WTC11 (cell line): ENCODE results near the gene PLA2G12B.

ENCODE experiments used
- ATF3 ChIP-seq: sonication (generic); formaldehyde crosslinking; conservative IDR thresholded peaks from 2 replicates; pipeline ENCODE4 v1.8.1; 2022; ENCODE audit warnings: mild to moderate bottlenecking, missing genetic modification reagents
- ESRRA ChIP-seq: sonication (generic); formaldehyde crosslinking; IDR thresholded peaks from 2 replicates; pipeline ENCODE4 v1.8.1; 2022; ENCODE audit warnings: mild to moderate bottlenecking, missing genetic modification reagents, borderline replicate concordance
- FOXP4 ChIP-seq: sonication (generic); formaldehyde crosslinking; IDR thresholded peaks from 2 replicates; pipeline ENCODE4 v1.8.0; 2022; ENCODE audit warnings: mild to moderate bottlenecking, missing genetic modification reagents
- HMGXB4 ChIP-seq: sonication (generic); formaldehyde crosslinking; IDR thresholded peaks from 2 replicates; pipeline ENCODE4 v1.8.1; 2023; ENCODE audit warnings: mild to moderate bottlenecking, moderate library complexity, missing genetic modification reagents
- JUN ChIP-seq: sonication (generic); formaldehyde crosslinking; IDR thresholded peaks from 2 replicates; pipeline ENCODE4 v1.8.0; 2023; ENCODE audit warnings: mild to moderate bottlenecking, missing genetic modification reagents
- NFATC4 ChIP-seq: fragments of 250-450 bp; sonication (Bioruptor Pico); IDR thresholded peaks from 2 replicates; pipeline ENCODE4 v1.9.0; 2021; ENCODE audit warnings: mild to moderate bottlenecking
- NFYB ChIP-seq: sonication (generic); formaldehyde crosslinking; conservative IDR thresholded peaks from 2 replicates; pipeline ENCODE4 v1.8.0; 2022; ENCODE audit warnings: low read depth, missing genetic modification reagents
- RELA ChIP-seq: sonication (generic); formaldehyde crosslinking; IDR thresholded peaks from 2 replicates; pipeline ENCODE4 v1.8.1; 2022; ENCODE audit warnings: missing genetic modification reagents, mild to moderate bottlenecking, borderline replicate concordance
- SMAD4 ChIP-seq: sonication (generic); formaldehyde crosslinking; IDR thresholded peaks from 2 replicates; pipeline ENCODE4 v1.8.0; 2022; ENCODE audit warnings: mild to moderate bottlenecking, missing genetic modification reagents
- ZNF121 ChIP-seq: sonication (generic); formaldehyde crosslinking; IDR thresholded peaks from 2 replicates; pipeline ENCODE4 v1.8.0; 2023; ENCODE audit warnings: missing genetic modification reagents
- ZNF423 ChIP-seq: fragments of 250-450 bp; sonication (Bioruptor Pico); IDR thresholded peaks from 2 replicates; pipeline ENCODE4 v2.1.2; 2022; ENCODE audit warnings: mild to moderate bottlenecking, moderate library complexity
- TF ChIP-seq, protein P1 (sequence below): fragments of 200-600 bp; IDR thresholded peaks from 2 replicates; pipeline ENCODE4 v1.8.0; 2022; ENCODE audit warnings: antibody characterized with exemption
- TF ChIP-seq, protein P2 (sequence below): sonication (generic); formaldehyde crosslinking; IDR thresholded peaks from 2 replicates; pipeline ENCODE4 v1.8.1; 2023; ENCODE audit warnings: mild to moderate bottlenecking, missing genetic modification reagents, moderate library complexity

DNA sequence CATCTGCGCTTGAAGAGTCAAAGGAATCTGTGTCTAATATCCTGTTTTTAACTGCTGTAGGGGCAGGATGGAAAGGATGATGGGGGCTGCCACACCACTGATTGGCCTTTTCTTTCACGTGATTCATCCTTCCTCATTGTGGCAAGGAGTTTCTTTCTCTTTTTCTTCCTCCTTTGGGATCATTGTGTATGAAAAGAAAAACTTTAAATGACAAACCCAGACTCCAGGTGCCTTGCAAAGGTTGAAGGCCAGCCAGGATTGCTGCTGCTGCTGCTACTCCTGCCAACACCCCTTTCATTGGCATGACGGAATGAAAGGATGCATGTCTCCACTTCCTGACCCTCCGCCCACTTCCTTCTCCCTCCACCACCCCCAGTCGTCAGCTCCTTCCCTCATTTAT, 67.6 kb downstream of the PLA2G12B start:
- TF ChIP-seq, protein P1, sequence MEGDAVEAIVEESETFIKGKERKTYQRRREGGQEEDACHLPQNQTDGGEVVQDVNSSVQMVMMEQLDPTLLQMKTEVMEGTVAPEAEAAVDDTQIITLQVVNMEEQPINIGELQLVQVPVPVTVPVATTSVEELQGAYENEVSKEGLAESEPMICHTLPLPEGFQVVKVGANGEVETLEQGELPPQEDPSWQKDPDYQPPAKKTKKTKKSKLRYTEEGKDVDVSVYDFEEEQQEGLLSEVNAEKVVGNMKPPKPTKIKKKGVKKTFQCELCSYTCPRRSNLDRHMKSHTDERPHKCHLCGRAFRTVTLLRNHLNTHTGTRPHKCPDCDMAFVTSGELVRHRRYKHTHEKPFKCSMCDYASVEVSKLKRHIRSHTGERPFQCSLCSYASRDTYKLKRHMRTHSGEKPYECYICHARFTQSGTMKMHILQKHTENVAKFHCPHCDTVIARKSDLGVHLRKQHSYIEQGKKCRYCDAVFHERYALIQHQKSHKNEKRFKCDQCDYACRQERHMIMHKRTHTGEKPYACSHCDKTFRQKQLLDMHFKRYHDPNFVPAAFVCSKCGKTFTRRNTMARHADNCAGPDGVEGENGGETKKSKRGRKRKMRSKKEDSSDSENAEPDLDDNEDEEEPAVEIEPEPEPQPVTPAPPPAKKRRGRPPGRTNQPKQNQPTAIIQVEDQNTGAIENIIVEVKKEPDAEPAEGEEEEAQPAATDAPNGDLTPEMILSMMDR = no peak
- peak; percentile 50 for TF ChIP-seq NFYB (CRISPR knock-in tag)
- no peak for TF ChIP-seq JUN (CRISPR knock-in tag)
- TF ChIP-seq ESRRA = no peak
- TF ChIP-seq, protein P2, sequence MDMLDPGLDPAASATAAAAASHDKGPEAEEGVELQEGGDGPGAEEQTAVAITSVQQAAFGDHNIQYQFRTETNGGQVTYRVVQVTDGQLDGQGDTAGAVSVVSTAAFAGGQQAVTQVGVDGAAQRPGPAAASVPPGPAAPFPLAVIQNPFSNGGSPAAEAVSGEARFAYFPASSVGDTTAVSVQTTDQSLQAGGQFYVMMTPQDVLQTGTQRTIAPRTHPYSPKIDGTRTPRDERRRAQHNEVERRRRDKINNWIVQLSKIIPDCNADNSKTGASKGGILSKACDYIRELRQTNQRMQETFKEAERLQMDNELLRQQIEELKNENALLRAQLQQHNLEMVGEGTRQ = peak; percentile 78
- no peak for TF ChIP-seq HMGXB4
- no peak for TF ChIP-seq SMAD4 (CRISPR knock-in tag)
- no peak for TF ChIP-seq FOXP4 (CRISPR knock-in tag)
- no peak for TF ChIP-seq NFATC4 (CRISPR knock-in tag)
- no peak for TF ChIP-seq RELA (CRISPR knock-in tag)
- no peak for TF ChIP-seq ATF3 (CRISPR knock-in tag)
- TF ChIP-seq ZNF121 (CRISPR knock-in tag) = no peak
- no peak for TF ChIP-seq ZNF423 (CRISPR knock-in tag)
